NT2/D1 (cell line): ENCODE measurements around the gene BOLA1.

Experiments
- SUZ12 ChIP-seq: IDR thresholded peaks from 2 replicates; pipeline ENCODE4 v1.6.1; 2011; ENCODE audit not compliant: insufficient read length, insufficient read depth; ENCODE audit errors: extremely low read depth
- YY1 ChIP-seq: IDR thresholded peaks from 2 replicates; pipeline ENCODE4 v1.6.1; 2011; ENCODE audit not compliant: insufficient read length, insufficient read depth
- ZNF274 ChIP-seq: IDR thresholded peaks from 2 replicates; pipeline ENCODE4 v1.6.1; 2011; ENCODE audit warnings: mild to moderate bottlenecking, low read depth, low read length

DNA sequence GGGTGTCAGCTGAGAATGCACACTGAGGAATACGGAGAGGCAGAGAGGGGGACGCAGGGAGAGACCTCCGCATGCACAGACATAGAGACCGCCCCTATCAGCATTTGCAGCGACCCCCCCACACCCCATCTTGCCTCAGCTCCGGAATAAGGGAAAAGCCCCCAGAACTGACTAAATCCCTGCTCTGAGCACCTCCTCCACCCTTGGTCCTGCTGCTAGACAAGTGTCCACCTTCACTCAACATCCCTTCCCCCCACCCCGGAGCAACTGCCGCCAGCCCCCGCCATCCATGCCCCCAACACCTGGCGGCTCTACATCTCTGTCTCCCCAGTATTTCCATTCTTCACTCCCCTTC is 17.5 kb downstream of the BOLA1 start:
- TF ChIP-seq YY1 (no peak), SUZ12 (no peak), ZNF274 (no peak)
